K562 (cell line): ENCODE results near the gene PTP4A2.

Source experiments
- CTCF ChIP-seq, 3 experiments: IDR thresholded peaks in 2 of 3; conservative IDR thresholded peaks in 1 of 3; 2 replicates each; pipeline ENCODE4 v1.5.1; 2011 to 2012; ENCODE audit warnings: low read length in 3 of 3, mild to moderate bottlenecking in 3 of 3, control low read depth in 2 of 3, improper control_type of control experiment in 1 of 3, inconsistent platforms in 1 of 3, low read depth in 1 of 3, mixed read lengths in 1 of 3, moderate library complexity in 1 of 3; ENCODE audit not compliant: insufficient read depth in 2 of 3
- OTX1 ChIP-seq: fragments of 450-650 bp; formaldehyde crosslinking; IDR thresholded peaks from 2 replicates; pipeline ENCODE4 v1.4.0; 2022; ENCODE audit warnings: mild to moderate bottlenecking
- POLR2AphosphoS5 ChIP-seq: IDR thresholded peaks from 2 replicates; pipeline ENCODE4 v1.6.1; 2011; ENCODE audit warnings: mild to moderate bottlenecking, low read depth, low read length, moderate library complexity; ENCODE audit not compliant: control insufficient read depth, insufficient read depth
- SIN3A ChIP-seq, 2 experiments: fragments of 150-350 bp in 1 of 2; IDR thresholded peaks; 2 replicates each; pipeline ENCODE4 v1.6.1; 2011 to 2016; ENCODE audit warnings: borderline replicate concordance in 2 of 2, low read depth in 2 of 2, low read length in 2 of 2, mild to moderate bottlenecking in 2 of 2, moderate library complexity in 2 of 2; ENCODE audit not compliant: control insufficient read depth in 1 of 2

- TF ChIP-seq OTX1 (CRISPR knock-in tag) = no peak
- TF ChIP-seq SIN3A (IDR thresholded peaks at IDR 0.05; ENCODE audit: borderline replicate concordance in 2 of 2, control insufficient read depth in 1 of 2, low read depth in 2 of 2, low read length in 2 of 2) = peak in 1 of 2 experiments; percentile 34; a peak in 1 of 4 replicates
- peak; percentile 70 for TF ChIP-seq POLR2AphosphoS5
- TF ChIP-seq CTCF (IDR thresholded peaks at IDR 0.05 in 2 of 3, conservative IDR thresholded peaks at IDR 0.05 in 1 of 3; ENCODE audit: insufficient read depth in 2 of 3, low read depth in 1 of 3, low read length in 3 of 3) = no peak
Observed at GRCh38 chr1:31905681-31906080, 32.5 kb downstream of the PTP4A2 start.
